HUDEP-2 (cell line): ENCODE measurements around the gene UBE2G1.

ENCODE experiments used
- DNase-seq, 76 experiments: peaks; one replicate each; lab custom pipeline; 2025; ENCODE audit not compliant: unreplicated experiment in 76 of 76; lab: John Stamatoyannopoulos, UW

Gene UBE2G1

DNA sequence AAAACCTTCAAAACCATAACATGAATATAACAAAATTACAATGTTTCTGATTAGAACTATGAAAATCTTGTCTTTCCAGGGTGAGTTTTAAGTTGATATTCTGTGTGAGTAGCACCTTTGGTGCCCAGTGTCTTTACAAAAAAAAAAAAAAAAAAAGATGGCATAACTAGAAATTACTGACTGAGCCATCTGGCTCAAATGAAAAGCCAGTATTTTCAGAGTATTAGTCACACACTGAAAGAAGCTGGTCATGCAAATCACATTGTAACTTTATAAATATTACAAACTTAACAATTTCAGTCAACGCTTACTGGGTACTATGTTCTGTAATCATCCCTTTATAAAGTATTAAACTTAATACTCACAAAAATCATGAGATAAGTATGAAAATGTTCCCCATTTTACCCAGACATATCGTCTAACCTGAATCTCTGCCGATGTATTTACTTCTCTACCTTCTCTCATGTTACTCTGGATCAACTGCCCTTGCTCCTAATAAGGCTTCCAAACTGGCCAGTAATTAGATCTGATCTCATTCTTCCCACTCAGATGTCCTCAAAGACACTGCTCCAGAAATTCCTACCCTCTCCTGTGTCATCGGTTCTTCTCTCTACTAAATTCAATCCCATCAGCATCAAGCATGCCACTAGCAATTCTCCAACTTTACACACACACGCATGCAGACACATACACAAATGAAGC, 25.4 kb downstream of the UBE2G1 start:
- no peak for DNase-seq

DNA sequence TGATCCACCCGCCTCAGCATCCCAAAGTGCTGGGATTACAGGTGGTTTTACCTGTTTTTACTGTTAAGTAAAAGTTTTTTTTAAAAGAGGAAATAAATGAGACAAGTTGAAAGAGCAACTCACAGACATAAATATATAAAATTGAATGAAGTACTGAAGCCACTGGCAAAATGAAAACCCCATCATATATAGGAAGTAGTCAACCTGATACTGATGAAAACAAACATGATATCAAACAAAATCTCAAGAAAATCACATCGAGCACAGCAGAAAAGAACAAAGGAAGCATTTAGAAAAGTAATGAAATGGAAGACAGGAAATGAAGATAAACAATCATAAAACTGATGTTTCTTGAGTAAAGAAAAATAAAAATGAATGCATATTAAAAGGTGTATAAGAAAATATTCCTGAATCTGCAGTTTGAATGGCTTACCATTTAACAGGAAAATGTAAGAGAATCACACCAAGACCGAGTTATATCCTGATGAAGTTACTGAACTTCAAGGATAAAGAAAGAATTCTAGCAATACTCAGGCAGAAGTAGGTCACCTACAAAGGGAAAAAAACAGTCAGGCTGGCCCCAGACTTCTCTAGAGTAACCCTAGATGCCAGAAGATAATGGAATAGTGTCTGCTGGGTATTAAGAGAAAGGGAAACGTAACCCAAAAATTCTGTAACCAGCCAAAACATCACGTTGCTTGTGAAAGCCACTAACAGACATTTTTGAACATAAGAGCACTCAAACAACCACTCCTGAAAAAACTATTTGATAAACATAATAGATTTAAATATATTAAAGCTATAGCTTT, 31.5 kb downstream of the UBE2G1 start:
- DNase-seq = no peak

DNA sequence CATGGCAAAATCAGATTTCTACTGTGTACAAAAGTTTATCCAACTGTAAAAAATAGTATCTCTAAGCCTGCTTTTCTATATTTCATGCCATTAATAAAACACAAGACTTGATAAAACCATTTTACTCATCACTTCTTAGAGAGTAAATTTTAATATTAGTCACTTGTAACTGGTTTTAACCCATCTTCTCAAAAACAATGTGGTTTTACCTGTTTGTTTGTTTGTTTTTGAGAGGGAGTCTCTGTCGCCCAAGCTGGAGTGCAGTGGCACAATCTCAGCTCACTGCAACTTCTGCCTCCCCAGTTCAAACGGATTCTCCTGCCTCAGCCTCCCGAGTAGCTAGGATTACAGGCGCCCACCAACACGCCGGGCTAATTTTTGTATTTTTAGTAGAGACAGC, 32.1 kb downstream of the UBE2G1 start:
- no peak for DNase-seq

DNA sequence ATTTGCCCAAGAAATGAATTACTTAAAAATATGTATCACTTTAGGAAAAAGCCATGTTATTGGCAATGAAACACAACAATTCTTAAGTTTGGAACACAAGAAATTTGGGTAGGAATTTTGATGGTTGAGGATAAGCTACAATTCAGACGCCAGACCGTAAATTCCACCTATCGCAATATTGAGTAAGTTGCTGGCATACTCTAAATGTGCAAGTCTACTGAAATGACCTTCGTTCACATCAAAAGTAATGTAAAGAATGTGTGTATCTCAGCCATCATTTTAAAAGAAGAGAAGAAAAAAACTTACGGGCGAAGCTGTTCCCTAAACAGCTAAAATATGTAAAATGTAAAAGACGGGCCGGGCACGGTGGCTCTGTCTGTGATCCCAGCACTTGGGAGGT, 33.4 kb downstream of the UBE2G1 start:
- DNase-seq = no peak

DNA sequence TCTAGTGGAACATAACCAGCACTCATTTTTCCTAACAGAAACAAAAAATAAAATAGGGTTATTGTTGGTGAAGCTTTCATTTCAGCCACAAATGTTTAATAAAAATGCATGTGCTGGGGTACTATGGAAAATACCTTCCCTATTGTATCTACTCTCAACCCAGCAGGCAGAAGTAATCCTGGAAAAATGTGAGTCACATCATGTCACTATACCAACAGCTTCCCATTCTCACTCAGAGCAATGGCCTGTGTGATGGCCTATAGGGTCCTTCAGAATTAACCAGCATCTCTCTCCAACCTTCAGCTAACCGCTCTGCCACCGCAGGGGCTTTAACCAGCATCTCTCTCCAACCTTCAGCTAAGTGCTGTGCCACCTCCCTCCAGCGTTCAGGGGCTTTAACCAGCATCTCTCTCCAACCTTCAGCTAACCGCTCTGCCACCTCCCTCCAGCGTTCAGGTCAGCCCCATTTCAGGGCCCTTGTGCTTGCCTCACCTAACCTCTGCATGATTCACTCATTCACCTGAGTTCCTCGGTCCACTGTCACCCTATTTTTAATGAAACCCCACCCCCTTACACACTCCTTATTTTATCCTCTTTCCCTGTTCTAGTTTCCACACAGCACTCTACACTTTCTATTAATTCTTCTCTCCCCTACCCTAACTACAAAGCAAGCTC, 34.0 kb downstream of the UBE2G1 start:
- no peak for DNase-seq

DNA sequence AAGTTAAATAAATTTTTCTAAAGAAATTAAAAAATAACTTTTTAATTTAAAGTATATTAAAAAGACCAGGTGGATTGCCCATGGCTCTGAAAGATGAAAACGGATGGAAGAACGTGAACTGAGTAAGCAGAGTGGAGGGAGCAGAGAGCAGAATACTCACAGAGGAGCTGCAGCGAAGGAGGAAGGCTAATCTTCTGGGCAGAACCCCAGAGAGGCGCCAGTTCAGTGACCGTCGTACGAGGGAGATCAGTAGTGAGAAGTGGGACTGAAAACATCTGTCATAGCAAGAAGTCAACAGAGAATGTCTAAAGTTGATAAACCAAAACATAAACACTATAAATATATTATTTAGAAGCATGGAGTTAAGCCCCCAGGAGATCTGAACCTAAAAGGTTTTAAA, 34.9 kb downstream of the UBE2G1 start:
- no peak for DNase-seq

DNA sequence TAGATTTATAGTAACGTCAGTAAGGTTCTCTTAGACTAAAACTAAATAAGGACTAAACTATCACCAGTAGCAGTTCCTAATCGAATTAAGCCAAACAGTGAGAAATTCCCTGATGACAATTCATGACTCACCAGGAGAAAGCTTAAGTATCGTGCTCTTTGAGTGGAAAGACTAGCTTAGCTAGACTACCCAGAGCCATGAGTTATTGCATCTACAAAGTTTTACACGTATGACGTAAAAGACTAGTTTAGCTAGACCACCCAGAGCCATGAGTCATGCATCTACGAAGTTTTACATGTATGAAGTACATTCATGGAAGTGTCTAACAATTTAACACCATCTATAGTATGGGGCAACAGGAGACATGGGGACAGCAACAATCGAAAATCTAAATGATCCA, 36.6 kb downstream of the UBE2G1 start:
- no peak for DNase-seq

DNA sequence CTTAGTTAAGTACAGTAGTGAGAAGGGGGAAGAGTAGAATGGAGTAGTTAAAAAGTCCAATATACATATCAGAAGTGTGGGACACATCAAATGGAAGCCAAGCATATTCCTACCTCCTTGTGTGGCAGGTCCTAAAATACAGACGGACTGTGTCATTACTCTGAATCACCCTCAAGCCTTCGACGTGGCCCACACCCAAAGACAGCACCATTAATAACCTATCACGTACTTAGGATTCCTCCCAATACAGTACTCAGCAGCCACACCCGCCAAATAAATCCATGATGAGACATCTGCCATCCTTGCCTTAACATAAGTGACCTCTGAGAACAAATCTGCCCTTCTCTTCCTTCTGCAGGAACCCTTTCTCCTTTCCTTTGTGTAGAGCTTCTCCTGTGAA, 38.9 kb downstream of the UBE2G1 start:
- DNase-seq = no peak

DNA sequence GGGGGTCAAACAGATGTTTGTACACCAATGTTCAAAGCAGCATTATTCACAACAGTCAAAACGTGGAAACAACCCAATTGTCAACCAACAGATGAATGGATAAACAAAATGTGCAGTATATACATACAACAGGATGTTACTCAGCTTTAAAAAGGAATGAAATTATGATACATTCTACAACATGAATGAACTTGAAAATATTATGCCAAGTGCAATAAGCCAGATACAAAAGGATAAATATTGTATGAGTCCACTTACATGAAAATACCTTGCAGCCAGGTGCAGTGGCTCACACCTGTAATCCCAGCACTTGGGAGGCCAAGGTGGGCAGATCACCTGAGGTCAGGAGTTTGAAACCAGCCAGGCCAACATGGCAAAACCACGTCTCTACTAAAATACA, 39.9 kb downstream of the UBE2G1 start:
- DNase-seq = no peak

DNA sequence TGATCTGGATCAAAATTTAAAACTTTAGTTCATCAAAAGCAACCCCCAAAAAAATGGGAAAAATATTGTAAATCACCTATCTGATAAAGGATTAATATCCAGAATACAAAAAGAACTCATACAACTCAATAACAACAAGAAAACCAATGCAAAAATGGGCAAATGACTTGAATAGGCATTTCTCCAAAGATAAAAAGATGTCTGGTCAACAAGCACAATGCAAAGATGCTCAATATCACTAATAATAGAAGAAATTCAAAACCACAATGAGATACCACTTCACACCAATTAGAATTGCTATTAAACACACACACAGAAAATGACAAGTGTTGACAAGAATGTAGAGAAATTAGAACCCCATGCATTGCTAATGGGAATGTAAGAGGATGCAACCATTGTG, 40.4 kb downstream of the UBE2G1 start:
- DNase-seq = no peak

DNA sequence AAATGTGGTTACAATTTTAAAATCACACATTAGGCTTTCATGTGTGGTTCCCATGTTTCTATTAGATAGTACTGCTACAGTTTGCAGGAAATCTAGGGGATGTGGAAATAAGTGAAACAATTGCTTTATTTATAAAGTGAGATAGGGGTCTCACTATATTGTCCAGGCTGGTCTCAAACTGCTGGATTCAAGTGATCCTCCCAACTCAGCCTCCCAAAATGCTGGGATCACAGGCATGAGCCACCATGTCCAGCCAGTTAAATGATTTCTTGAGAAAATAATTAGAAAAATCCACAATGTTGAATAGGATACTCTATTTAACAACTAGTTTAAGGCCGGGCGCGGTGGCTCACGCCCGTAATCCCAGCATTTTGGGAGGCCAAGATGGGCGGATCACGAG, 42.0 kb downstream of the UBE2G1 start:
- DNase-seq = no peak

DNA sequence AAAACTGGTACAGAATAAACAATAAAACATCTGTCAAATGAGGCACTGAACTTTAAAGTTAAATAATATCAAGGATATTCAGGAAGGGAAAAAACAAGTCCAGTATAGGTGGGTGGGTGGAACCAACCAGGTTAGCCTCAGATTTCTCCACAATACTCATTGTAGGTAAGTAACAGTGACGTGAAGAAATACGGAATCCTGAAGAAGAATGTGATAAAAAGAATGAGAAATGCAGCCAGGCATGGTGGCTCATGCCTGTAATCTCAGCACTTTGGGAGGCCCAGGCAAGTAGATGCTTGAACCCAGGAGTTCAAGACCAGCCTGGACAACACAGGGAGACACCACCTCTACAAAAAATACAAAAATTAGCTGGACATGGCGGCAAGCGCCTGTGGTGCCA, 47.3 kb downstream of the UBE2G1 start:
- no peak for DNase-seq

DNA sequence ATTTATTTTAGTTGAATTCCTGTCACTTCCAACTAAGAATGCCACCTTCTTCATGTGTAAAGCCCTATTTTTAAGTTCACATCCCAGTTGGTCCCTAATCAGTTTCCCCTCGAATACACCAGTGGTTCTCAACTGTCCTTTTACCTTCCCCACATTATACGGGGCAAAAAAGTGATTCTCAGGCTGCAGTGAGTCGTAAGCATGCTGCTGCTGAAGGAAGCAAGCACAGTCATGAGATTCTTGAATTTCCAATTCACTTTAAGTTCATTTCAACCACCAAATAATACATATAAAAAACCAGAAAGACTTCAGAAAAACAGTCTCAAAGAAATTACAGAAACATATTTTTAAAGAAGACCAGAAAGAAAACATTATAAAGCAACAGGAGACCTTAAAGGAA, 47.9 kb downstream of the UBE2G1 start:
- no peak for DNase-seq

DNA sequence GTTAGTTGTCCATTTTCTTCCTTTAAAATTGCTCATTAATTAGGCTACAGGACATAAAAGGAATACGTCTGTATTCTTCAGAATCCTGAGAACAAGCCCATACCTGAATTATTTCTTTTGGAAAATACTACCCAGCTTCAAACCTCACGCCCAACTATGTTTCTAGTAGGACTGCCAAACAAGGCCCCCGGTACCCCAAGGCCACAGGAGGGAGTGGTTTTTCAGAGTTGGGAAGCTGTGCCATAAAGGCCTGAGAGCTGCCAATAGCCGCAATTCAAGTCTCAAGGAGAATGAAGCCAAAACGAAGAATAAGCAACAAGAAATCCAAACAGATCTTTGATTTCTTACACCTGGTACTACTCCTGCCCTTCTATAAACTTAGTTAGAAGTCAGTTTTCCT, 48.3 kb downstream of the UBE2G1 start:
- no peak for DNase-seq

DNA sequence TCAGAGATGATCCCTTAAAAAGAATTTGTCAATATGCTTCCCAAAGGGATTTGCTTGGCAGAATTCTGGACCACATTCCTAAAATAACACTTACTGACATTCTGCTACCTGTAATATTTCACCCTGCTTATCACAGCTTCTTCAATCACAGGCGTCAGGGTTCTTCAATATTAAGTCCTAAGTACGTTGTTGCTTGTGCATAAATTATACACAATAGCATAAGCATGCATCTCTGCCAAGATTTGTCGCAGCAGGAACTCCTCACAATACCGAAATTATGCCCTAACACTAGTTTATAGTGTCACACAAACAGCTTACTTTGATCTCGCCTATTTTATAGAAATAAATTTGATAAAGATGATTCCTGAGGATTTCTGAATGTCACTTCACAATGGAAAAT, 48.9 kb downstream of the UBE2G1 start:
- DNase-seq = no peak

DNA sequence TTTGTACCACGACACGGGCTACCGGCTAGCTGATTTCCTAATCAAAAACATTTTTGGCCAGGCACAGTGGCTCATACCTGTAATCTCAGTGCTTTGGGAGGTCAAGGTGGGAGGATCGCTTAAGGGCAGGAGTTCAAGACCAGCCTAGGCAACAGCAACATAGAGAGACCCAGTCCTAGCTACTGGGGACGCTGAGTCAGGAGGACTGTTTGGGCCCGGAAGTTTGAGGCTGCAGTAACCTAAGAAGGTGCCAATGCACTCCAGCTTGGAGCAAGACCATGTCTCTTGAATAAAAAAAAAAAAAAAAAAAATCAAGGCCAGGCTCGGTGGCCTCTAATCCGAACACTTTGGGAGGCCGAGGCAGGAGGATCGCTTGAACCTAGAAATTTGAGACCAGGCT, 49.8 kb downstream of the UBE2G1 start:
- DNase-seq = no peak

DNA sequence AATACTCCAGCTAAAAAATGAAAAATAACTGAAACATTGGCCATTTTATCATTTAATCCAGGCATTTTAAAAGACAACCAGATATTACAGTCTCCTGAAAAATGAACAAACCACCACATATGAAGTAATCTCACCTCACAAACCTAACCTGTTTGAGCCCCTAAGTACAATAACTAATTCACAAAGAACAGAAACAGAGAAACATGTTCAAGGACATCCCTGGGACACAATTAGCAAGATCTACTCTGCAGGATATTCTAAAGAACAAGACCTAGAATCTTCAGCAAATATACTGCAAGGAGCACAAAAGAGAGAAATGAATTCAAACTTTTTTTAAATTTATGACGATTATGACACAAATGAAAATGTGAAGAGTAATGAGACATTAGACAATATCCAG, 51.9 kb downstream of the UBE2G1 start:
- no peak for DNase-seq

DNA sequence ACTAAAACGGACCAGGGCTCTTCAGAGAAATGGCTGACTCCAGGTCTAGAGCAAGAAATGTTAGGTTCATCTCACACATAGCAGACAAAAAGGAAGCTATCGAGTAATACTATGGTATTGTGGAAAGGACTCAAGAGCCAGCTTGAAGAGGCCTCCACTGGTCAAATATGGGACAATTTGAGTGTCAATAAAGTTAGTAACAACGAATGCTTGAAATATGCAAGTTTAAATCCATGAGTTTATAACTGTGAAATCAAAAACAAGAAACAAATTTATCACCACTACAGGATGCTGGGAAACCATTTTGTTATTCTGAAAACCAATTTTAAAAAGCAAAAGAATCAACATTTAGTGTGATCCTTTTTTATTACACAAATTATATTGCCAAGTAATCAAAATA, 52.3 kb downstream of the UBE2G1 start:
- DNase-seq = no peak

DNA sequence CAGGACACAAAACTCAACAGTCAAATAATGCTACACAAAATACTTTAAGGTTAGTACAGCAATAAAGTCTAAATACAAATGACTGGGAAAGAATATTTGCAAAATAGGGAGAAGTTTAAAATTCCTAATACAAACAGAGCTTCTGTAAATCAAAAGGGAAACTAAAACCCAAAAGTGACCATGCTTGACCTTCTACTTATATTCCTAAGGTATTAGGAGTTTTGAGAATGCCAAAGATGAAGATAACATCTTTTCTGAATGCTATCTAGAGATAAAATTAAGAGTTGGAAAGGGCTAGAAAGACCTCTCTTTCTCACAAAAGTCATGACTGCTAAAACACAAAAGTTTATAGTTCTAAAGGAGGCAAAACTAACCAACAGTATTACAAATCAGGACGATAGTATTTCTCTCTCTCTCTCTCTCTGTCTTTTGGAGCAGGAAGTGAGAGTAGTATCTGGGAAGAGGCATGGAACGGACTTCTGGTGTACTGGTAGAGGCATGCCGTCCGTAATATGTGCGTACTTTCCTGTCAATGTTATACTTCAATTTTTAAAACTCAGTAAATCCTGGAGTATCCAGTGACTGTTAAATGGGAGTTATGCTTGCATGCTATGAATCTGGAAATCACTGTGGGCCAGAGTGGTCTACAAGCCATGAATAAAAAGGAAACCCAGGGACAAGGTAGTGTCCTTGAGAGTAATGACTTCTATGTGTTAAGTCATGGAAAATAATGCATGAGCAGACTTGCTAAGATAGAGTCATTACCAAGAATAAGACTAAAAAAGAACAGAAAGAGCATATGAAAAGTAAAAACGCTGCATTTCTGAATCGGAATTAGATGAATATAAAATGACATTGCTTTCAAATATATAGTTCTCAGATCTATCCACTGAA, 53.0 kb downstream of the UBE2G1 start:
- no peak for DNase-seq

DNA sequence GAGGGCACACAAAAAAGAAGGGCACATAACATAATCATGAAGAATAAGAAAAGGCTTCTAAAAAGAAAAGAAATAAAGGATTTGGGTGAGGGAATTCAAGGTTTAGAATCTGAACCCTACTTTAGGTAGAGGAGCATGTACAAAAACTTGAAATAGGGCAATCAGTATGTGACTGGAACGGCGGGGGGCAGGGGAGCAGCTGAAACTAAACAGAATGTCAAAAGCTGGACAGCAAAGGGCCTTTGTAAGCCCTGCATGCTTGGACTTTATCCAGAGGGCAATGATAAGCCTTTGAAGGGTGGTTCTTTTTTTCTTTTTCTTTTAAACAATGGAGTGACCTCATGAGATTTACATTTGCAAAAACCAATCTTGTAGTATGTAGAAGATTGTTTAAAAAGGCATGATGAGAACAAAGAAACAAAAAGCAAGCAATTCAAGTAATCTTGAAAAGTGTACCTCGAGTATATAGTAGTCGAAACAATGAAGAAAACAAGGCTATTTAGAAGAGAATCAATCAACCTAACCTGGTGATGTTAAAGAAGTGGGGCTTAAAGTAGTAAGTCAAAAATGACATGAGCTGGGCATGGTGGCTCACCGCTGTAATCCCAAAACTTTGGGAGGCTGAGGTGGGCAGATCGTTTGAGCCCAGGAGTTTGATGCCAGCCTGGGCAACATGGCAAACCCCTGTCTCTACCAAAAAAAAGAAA, 56.0 kb downstream of the UBE2G1 start:
- no peak for DNase-seq
